KOPT-K1 (cell line): ENCODE data around the gene ANKRD12.
"Not testable (repeated sequence)": the region's sequence is repeated elsewhere in the genome, so short reads cannot be mapped to it uniquely, and the experiment has no call there.

Experiments
- H3K27ac ChIP-seq: fragments of 200-600 bp; sonication (generic); 2 replicates; pipeline ENCODE4 v1.5.1; 2016; ENCODE audit warnings: antibody characterized with exemption, mild to moderate bottlenecking, low read depth, low read length; ENCODE audit not compliant: poor library complexity, severe bottlenecking
- H3K36me3 ChIP-seq: fragments of 200-600 bp; sonication (generic); 2 replicates; pipeline ENCODE4 v1.5.1; 2017; ENCODE audit warnings: antibody characterized with exemption, mild to moderate bottlenecking, low read length, moderate library complexity; ENCODE audit not compliant: insufficient read depth
- H3K9me3 ChIP-seq: fragments of 200-600 bp; sonication (generic); 2 replicates; pipeline ENCODE4 v1.5.1; 2017; ENCODE audit warnings: antibody characterized with exemption, low read length, mild to moderate bottlenecking; ENCODE audit not compliant: insufficient read depth, poor library complexity, severe bottlenecking

The ANKRD12 gene

DNA sequence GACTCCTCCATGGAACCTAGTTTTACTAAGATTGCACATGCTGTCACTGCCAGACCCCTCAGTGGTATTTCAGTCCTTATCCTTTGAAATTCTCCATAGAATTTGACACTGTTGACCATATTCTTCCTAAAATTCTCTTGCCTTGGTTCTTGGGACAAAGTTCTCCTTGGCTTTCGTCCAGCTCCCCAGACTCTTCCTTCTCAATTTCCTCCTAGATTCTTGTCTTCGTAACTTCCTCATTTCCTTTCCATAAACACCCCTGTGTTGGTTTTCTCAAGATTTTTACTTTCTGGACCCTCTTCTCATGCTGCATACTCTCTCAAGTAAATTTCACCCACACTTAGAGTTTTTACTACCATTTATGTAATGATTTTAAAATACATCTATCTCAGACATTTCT, 101.4 kb downstream of the ANKRD12 start:
- peaks cover 59% of the 10 kb centered on the region for H3K36me3 ChIP-seq
- H3K9me3 ChIP-seq = peaks cover 8% of the 10 kb centered on the region
- H3K27ac ChIP-seq = no peak overlapping the region

DNA sequence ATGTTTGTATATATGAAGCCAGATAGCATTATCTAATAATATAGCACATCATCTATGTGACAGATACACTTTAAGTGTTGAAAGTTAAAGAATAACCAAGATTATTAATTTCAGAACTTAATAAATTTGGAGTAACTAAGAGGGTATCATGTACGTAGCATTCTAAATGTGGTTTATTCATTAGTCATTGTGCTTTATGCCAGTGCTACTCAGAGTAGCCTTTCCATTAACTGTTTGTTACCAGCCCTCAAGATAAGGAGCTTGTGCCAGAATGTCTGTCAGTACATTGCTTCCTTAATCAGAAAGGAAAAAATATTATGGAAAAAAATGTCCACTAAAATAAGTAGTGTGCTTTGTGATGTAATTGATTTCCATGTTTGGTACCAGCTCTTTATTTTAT, 103.1 kb downstream of the ANKRD12 start:
- peaks cover 54% of the 10 kb centered on the region for H3K36me3 ChIP-seq
- H3K9me3 ChIP-seq = no peaks in the 10 kb centered on the region
- H3K27ac ChIP-seq = no peak overlapping the region

GRCh38 chr18:9240270-9240669, 103.7 kb downstream of the ANKRD12 start:
- H3K9me3 ChIP-seq = no peaks in the 10 kb centered on the region
- no peak overlapping the region for H3K27ac ChIP-seq
- H3K36me3 ChIP-seq = peaks cover 52% of the 10 kb centered on the region

GRCh38 chr18:9243029-9243428, 106.4 kb downstream of the ANKRD12 start:
- Histone ChIP-seq H3K36me3 (peaks cover 30% of the 10 kb centered on the region), H3K9me3 (no peaks in the 10 kb centered on the region), H3K27ac (no peak overlapping the region)

DNA sequence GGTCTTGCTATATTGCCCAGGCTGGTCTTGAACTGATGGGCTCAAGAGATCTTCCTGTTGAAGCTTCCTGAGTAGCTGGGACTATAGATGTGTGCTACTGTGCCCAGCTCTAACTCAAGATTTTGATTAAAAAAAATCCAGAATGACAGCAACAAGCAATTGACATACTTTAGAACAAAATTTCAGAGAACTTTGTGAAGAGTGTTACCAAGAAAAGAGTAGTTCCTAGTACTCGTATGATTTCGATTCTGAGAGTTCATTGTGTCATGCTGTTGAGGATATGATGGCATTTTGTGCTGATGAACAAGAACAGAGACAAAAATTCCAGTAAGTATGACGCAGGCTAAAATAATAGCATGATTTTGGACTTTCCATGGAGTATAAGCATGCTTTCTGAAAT, 107.8 kb downstream of the ANKRD12 start:
- H3K9me3 ChIP-seq = no peaks in the 10 kb centered on the region
- peaks cover 25% of the 10 kb centered on the region for H3K36me3 ChIP-seq
- no peak overlapping the region for H3K27ac ChIP-seq

DNA sequence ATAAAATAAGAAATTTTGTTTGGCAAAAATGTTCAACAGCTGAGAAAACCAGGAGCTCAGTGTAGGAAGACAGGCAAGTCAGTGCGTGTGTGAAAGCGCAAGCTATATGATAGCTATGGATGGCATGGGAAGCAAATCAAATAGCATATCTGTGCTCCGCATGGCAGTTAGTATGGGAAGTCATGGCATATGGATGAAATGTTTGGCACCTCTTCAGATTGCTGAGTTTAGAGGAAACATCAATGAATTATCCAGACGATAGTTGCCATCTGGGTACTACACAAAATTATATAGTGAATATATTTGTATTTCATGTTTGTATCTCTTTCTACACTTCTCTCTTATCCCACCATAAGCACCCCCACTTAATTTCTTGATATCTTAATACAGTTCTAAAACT, 112.1 kb downstream of the ANKRD12 start:
- Histone ChIP-seq H3K36me3 (peaks cover 7% of the 10 kb centered on the region; the same call in 1 of the 2 replicates), H3K27ac (no peak overlapping the region)

DNA sequence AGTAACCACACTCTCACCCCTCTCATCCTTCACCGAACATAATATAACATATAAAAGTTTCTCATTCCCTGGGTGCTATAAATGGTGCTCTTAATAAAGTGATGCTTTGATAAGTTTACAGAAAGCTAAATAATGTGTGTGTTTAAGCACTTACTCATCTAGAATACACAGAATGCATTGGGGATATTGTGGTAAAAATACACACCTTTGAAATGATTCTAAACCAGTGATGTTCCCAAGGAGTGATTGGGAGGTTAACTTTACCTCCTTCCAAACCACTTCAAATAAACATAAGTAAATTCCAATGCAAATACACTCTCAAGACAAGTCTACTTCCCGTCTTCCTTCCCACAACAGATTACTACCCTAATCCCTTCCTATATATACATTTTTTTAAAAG, 112.7 kb downstream of the ANKRD12 start:
- Histone ChIP-seq H3K27ac (no peak overlapping the region), H3K36me3 (peaks cover 8% of the 10 kb centered on the region), H3K9me3 (no peaks in the 10 kb centered on the region)

More for the DNA sequence above, 112.1 kb downstream of the ANKRD12 start:
- H3K9me3 ChIP-seq = no peaks in the 10 kb centered on the region

DNA sequence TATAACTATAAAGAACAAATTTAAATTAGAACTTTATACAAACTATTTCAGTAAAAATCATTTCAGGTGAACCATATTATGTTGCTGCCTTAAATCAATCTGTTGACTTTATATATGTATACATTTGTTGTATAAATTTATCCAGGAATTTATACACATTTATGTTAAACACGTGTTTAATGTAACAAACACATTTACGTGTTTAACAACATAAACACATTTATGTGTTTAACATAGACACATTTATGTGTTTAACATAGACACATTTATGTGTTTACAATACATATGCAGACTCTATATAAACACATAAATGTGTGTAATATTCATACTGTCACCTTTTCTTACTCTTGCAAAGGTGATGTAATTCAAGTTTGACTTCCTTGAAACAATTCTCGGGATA, 122.6 kb downstream of the ANKRD12 start:
- Histone ChIP-seq H3K27ac (no peak overlapping the region), H3K36me3 (peaks cover 67% of the 10 kb centered on the region), H3K9me3 (peaks cover 4% of the 10 kb centered on the region)

DNA sequence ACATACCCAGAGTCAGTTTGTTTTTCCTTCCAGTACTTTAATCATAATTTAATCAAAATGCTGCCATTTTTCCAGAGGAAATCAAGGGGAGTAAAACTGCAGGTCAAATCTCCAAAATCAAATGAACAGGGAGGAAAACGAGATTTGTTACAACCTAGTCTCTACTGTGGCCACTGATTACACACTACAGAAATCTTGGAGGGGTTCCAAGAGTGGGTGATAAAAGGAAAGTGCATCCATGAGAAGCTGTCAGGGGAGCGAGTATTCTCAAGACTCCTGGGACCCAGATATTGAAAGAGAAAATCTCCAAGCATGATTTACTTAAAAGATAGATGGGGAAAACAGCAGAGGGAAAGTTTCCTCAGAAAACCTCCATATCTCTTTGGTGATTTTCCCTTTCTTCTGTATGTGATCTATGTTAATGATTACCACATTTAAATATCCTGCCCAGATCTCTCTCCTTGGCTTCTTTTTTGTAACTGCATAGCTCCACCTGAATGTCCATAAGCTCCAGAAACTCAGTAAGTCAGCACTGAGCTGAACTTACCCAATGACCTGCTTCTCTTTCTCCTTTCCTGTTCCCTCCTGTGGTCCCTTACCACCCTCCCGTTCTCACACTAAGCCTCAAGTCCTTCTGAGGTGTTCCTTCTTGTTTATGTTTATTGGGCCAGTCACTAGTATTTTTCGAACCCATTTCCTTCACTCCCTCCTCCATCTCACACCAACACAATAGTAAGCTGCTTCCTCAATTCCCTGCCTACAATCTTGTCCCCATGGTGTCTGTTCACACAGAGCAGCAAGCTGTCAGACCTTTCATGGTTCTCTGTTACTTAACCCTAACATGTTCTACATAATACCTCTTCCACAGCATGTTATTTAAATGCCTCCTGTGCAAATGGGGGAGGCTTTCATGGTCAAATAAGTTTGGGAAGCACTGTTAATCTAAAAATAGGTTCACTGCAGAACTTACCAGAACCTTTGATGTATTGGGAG, 124.1 kb downstream of the ANKRD12 start:
- Histone ChIP-seq H3K9me3 (peaks cover 19% of the 10 kb centered on the region), H3K27ac (no peak overlapping the region), H3K36me3 (peaks cover 68% of the 10 kb centered on the region)

GRCh38 chr18:9263264-9263663, 126.7 kb downstream of the ANKRD12 start:
- H3K27ac ChIP-seq = no peak overlapping the region
- peaks cover 50% of the 10 kb centered on the region for H3K36me3 ChIP-seq
- peaks cover 19% of the 10 kb centered on the region for H3K9me3 ChIP-seq

- H3K9me3 ChIP-seq = peaks cover 19% of the 10 kb centered on the region
- H3K36me3 ChIP-seq = peaks cover 37% of the 10 kb centered on the region
- not testable (repeated sequence) for H3K27ac ChIP-seq
Measured at GRCh38 chr18:9264797-9265196, 128.2 kb downstream of the ANKRD12 start.

DNA sequence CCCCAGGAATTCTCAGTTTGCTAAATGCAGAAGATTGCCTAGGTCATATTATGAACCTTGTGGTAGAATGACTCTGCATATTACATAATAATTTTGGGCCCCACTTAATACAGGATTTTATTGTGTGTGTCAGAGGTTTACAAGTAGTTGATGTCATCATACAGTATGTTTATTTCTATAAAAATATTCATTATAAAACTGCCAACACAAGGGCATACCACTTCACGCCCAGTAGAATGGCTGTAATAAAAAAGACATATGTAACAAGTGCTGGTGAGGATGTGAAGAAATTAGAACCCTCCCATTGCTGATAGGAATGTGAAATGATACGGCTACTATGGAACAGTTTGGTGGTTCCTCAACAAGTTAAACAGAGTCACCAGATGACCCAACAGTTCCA, 136.6 kb downstream of the ANKRD12 start:
- Histone ChIP-seq H3K9me3 (no peaks in the 10 kb centered on the region), H3K36me3 (peaks cover 50% of the 10 kb centered on the region), H3K27ac (no peak overlapping the region)

DNA sequence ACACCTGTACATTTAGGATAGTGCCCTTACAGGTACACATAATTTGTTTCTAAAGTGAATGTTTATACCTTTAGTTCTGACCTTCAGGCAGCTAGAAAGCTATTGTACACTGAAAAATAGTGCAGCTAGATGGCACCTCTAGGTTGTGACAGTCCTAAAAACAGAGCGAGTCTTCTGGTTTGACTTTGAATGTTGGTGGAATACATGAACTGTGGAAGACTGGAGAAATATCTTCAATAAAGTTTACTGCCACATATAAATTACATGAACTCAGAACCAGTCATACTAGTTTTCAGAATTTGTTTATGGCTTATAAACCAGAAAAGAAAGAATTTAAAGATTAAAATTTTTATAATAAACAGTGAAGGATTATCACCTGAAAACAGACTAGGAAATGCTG, 139.3 kb downstream of the ANKRD12 start:
- H3K9me3 ChIP-seq = no peaks in the 10 kb centered on the region
- no peak overlapping the region for H3K27ac ChIP-seq
- H3K36me3 ChIP-seq = peaks cover 73% of the 10 kb centered on the region

DNA sequence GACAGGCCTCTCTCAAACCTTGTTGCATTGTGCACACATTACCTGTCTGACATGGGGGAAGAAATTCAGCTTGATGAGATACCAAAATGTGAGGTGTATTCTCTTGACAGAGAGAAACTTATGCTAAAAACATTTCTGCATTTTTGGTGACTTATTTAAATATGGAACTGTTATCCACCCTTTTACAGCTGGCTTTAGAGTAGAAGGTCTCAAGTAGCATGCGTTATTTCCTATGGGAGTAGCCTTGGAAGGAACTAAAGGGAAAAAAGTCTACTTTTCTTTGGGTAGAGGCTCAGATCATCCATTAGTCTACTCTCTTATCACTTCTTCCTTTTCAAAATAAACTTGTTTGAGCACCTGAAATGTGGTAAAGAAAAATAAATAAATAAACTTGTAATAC, 141.4 kb downstream of the ANKRD12 start:
- no peak overlapping the region for H3K27ac ChIP-seq
- H3K36me3 ChIP-seq = peaks cover 67% of the 10 kb centered on the region
- H3K9me3 ChIP-seq = no peaks in the 10 kb centered on the region

DNA sequence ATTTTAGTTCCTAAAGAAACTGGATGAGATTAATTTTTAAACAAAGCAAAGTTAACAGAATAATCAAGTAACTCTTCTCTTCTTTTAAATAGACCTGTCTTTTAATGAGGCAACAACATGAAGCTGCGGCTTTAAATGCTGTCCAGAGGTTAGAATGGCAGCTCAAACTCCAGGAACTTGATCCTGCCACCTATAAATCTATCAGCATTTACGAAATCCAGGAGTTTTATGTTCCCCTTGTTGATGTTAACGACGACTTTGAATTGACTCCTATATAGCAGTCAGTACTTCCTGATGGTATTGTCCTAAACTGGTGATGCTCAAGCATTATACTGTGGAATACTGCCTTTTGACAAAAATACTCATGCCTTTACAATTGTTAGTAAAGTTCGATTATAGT, 144.3 kb downstream of the ANKRD12 start:
- no peak overlapping the region for H3K27ac ChIP-seq
- peaks cover 49% of the 10 kb centered on the region for H3K36me3 ChIP-seq
- no peaks in the 10 kb centered on the region for H3K9me3 ChIP-seq

DNA sequence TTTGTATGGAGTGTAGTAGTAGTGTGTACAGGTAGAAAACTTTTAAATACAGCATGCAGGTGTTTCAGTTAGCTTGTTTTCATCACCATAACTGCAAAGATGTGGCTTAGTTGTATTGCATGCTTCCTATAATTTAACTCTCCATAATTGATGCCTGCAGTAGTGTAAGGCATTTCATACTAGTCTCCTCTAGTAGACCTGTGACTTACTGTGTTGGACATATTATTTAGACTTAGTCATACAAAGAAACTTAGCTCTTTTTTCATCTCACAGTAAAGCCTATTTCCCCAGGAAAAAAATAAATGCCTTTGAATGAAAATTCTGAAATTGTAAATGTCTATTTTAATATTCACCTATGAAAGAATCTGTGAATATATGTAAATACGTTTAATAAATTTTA, 145.2 kb downstream of the ANKRD12 start:
- H3K9me3 ChIP-seq = no peaks in the 10 kb centered on the region
- no peak overlapping the region for H3K27ac ChIP-seq
- H3K36me3 ChIP-seq = peaks cover 41% of the 10 kb centered on the region
